SK-N-SH (cell line): ENCODE results near the gene RAB40C. TPM values are rescaled to one million over a fixed set of nuclear protein-coding genes. Genes with fewer than 3 reads are reported as not detected.

ENCODE experiments used
- CTCF ChIA-PET: fragments of 300-600, 350-600 bp; formaldehyde crosslinking; extraction: SDS; loops from one replicate; lab custom pipeline; 2021; lab: Yijun Ruan, JAX
- POLR2A ChIA-PET: fragments of 350-600 bp; sonication (Branson Sonifier 250); formaldehyde crosslinking; extraction: SDS; loops from one replicate; lab custom pipeline; 2020; ENCODE audit warnings: antibody characterized with exemption, inconsistent platforms; lab: Yijun Ruan, JAX
- DNase-seq: peaks from one replicate; pipeline ENCODE4 v3.0.0; 2012
- H2AFZ ChIP-seq: fragments of 200-600 bp; sonication (generic); 2 replicates; pipeline ENCODE4 v1.8.1; 2016; ENCODE audit warnings: antibody characterized with exemption, mild to moderate bottlenecking, low read depth
- H3F3A ChIP-seq: fragments of 200-600 bp; sonication (generic); replicated peaks from 2 replicates; pipeline ENCODE3; 2016; ENCODE audit warnings: antibody characterized with exemption, mild to moderate bottlenecking; ENCODE audit not compliant: insufficient read depth
- H3K27ac ChIP-seq, 2 experiments: fragments of 200-500 bp in 1 of 2; fragments of 200-600 bp in 1 of 2; sonication (Bioruptor generic) in 1 of 2; sonication (generic), shearing (Covaris generic) in 1 of 2; 2 replicates each; pipeline versions ENCODE4 v1.5.1 to v1.6.1; 2014 to 2016; ENCODE audit warnings: low read depth in 2 of 2, inconsistent platforms in 1 of 2, low read length in 1 of 2, mild to moderate bottlenecking in 1 of 2, mixed read lengths in 1 of 2
- H3K27me3 ChIP-seq: fragments of 200-600 bp; sonication (generic), shearing (Covaris generic); 2 replicates; pipeline ENCODE4 v1.6.1; 2016; ENCODE audit warnings: mixed run types; ENCODE audit not compliant: insufficient read depth
- H3K36me3 ChIP-seq, 2 experiments: fragments of 200-500 bp in 1 of 2; fragments of 200-600 bp in 1 of 2; sonication (Bioruptor generic) in 1 of 2; sonication (generic) in 1 of 2; replicated peaks in 1 of 2; 2 replicates each; pipeline versions ENCODE3 to v1.5.1; 2014 to 2016; ENCODE audit warnings: low read length in 1 of 2, mild to moderate bottlenecking in 1 of 2; ENCODE audit not compliant: insufficient read depth in 2 of 2, control insufficient read depth in 1 of 2
- H3K4me1 ChIP-seq, 2 experiments: fragments of 200-500 bp in 1 of 2; fragments of 200-600 bp in 1 of 2; sonication (Bioruptor generic) in 1 of 2; sonication (generic), shearing (Covaris generic) in 1 of 2; 2 replicates each; pipeline versions ENCODE4 v1.5.1 to v1.6.1; 2014 to 2016; ENCODE audit warnings: low read depth in 1 of 2, low read length in 1 of 2, mixed run types in 1 of 2; ENCODE audit not compliant: insufficient read depth in 2 of 2, control insufficient read depth in 1 of 2
- H3K4me2 ChIP-seq: fragments of 200-600 bp; sonication (generic), shearing (Covaris generic); 2 replicates; pipeline ENCODE4 v1.6.1; 2017; ENCODE audit warnings: mixed run types
- H3K4me3 ChIP-seq, 2 experiments: fragments of 200-500 bp in 1 of 2; fragments of 200-600 bp in 1 of 2; sonication (Bioruptor generic) in 1 of 2; sonication (generic), shearing (Covaris generic) in 1 of 2; 2 replicates each; pipeline versions ENCODE4 v1.5.1 to v1.8.1; 2014 to 2016; ENCODE audit warnings: low read depth in 2 of 2, inconsistent platforms in 1 of 2, low read length in 1 of 2, mild to moderate bottlenecking in 1 of 2, mixed read lengths in 1 of 2, moderate library complexity in 1 of 2
- H3K79me2 ChIP-seq: fragments of 200-600 bp; sonication (generic); 2 replicates; pipeline ENCODE4 v1.8.1; 2017; ENCODE audit warnings: mild to moderate bottlenecking; ENCODE audit not compliant: insufficient read depth
- H3K9ac ChIP-seq: fragments of 200-600 bp; sonication (generic); 2 replicates; pipeline ENCODE4 v1.6.1; 2017; ENCODE audit warnings: mixed run types
- H3K9me2 ChIP-seq: fragments of 200-600 bp; sonication (generic); 2 replicates; pipeline ENCODE4 v1.6.1; 2017; ENCODE audit warnings: mixed run types
- H3K9me3 ChIP-seq: fragments of 200-600 bp; sonication (generic); 2 replicates; pipeline ENCODE4 v1.6.1; 2017; ENCODE audit warnings: mixed run types, mild to moderate bottlenecking, moderate library complexity
- H4K20me1 ChIP-seq: fragments of 200-600 bp; sonication (generic); 2 replicates; pipeline ENCODE4 v1.6.1; 2017; ENCODE audit warnings: mild to moderate bottlenecking, mixed run types; ENCODE audit not compliant: insufficient read depth
- EP300 ChIP-seq, 2 experiments: IDR thresholded peaks; 2 replicates each; pipeline versions ENCODE4 v1.4.0 to v1.6.1; 2012; ENCODE audit warnings: borderline replicate concordance in 1 of 2, low read depth in 1 of 2, low read length in 1 of 2
- GATA2 ChIP-seq: sonication (generic); formaldehyde crosslinking; IDR thresholded peaks from 2 replicates; pipeline ENCODE4 v1.5.0; 2020; ENCODE audit warnings: mild to moderate bottlenecking, missing genetic modification reagents
- POLR2AphosphoS5 ChIP-seq: IDR thresholded peaks from 2 replicates; pipeline ENCODE4 v1.6.1; 2012; ENCODE audit warnings: low read depth, low read length
- RAD21 ChIP-seq: IDR thresholded peaks from 2 replicates; pipeline ENCODE4 v1.6.1; 2012; ENCODE audit warnings: mild to moderate bottlenecking, low read length
- RFX5 ChIP-seq: IDR thresholded peaks from 2 replicates; pipeline ENCODE4 v1.6.1; 2012; ENCODE audit warnings: mild to moderate bottlenecking, improper control_type of control experiment, low read length
- WGBS: methylation state at CpG from one replicate; pipeline ENCODE4 v1.1.6; 2017; ENCODE audit warnings: low lambda C conversion rate; 5-methylcytosine and 5-hydroxymethylcytosine counted together
- polyA plus RNA-seq, 3 experiments: library from polyadenylated mRNA; depleted of rRNA; stranded (reverse); fragments of >200 nt; gene quantifications; 2 replicates each; pipeline ENCODE4 v1.2.3, GENCODE V29; 2012
- TF ChIP-seq, protein P1 (sequence below): IDR thresholded peaks from 2 replicates; pipeline ENCODE4; 2012
- TF ChIP-seq, protein P2 (sequence below): fragments of 200-600 bp; sonication (generic); IDR thresholded peaks from 2 replicates; pipeline ENCODE4 v1.6.1; 2017; ENCODE audit warnings: antibody characterized with exemption, mild to moderate bottlenecking, moderate library complexity
- TF ChIP-seq, protein P3 (sequence below): fragments of 150-350 bp; IDR thresholded peaks from 2 replicates; pipeline ENCODE4 v1.6.1; 2016; ENCODE audit warnings: mild to moderate bottlenecking, low read depth, low read length

The RAB40C gene
- polyA plus RNA-seq, 1 of the 3 experiments (the other 2 are of a cell fraction): 13.0 TPM

DNA sequence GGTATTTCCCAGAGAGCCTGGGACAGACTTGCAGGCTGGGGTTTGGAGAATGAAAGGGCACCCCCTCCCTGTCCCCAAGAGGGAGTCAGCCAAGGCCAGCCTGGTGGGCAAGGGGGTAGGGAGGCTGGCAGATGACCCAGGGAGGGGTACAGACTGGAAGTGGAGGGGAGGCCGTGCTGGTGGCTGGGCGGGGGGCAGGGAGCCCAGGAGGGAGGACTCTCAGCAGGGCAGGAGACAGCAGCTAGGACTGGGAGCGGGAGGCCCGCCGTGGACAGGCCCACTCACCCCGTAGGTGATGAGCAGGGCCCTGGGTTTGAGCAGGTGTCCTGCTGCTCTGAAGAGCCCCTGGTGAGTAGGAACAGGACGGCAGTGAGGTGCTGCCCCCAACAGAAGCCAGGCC, 45.1 kb downstream of the RAB40C start (continued):
- no peak for TF ChIP-seq GATA2 (CRISPR knock-in tag)
- TF ChIP-seq POLR2AphosphoS5: no peak
- TF ChIP-seq EP300 (IDR thresholded peaks at IDR 0.05; ENCODE audit: borderline replicate concordance in 1 of 2, low read depth in 1 of 2, low read length in 1 of 2): no peak
- TF ChIP-seq, protein P1, sequence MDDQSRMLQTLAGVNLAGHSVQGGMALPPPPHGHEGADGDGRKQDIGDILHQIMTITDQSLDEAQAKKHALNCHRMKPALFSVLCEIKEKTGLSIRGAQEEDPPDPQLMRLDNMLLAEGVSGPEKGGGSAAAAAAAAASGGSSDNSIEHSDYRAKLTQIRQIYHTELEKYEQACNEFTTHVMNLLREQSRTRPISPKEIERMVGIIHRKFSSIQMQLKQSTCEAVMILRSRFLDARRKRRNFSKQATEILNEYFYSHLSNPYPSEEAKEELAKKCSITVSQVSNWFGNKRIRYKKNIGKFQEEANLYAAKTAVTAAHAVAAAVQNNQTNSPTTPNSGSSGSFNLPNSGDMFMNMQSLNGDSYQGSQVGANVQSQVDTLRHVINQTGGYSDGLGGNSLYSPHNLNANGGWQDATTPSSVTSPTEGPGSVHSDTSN: no peak
- TF ChIP-seq RFX5: no peak
- TF ChIP-seq RAD21: no peak

DNA sequence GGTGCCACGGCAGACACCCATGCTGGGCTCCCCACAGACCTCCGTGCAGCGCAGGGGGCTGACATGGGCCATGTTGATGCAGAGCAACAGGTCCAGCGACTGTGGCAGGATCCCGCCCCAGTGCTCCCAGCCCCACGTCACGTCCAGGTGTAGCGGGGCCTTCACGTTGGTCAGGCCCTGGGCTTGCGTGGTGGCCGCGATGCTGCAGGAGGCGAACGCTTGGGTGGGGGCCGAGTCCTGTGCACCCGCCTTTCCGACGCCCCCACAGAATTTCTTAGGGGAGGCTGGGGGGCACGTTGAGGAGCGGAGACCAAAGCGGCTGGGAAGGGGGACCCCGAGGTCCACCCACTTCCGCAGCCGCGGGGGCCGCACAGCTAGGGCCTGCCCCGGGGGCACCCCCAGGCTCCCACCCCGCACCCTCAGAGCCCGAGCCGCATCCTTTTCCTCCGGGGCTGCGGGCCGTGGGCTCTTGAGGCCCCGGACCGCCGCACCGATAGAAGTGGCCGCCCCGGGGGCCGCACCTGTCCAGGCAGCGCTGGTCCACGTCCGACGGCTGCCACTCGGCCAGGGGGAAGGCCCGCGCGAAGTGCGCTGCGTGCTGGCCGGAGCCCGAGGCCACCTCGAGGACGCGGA, 45.8 kb downstream of the RAB40C start:
- peak overlapping the region; percentile 78 to 87 for H3K4me3 ChIP-seq
- no peak for DNase-seq
- H3K9me2 ChIP-seq: no peaks in the 10 kb centered on the region
- peaks cover 12% of the 10 kb centered on the region; the same call in 1 of the 2 replicates for H3K79me2 ChIP-seq
- no peaks in the 10 kb centered on the region for H3K9me3 ChIP-seq
- H3K27ac ChIP-seq: peak overlapping the region; percentile 94 to 98; a peak in 3 of 4 replicates
- 0% methylated on average over 3 of the region's 55 CpGs for WGBS
- ChIA-PET CTCF (interaction anchor here (0.9 to 2.2 kb wide), 8 partner anchors 8 to 1570 kb away, joined by 3 to 11 read pairs (median 4); partner anchors contain the start of genes JMJD8, MLST8, WDR24 and WDR90), POLR2A (interaction anchor here (0.7 to 1.6 kb wide), 6 partner anchors 11 to 109 kb away, joined by 3 to 5 read pairs (median 4); partner anchors contain the start of genes ANTKMT, CAPN15 and WDR90)
- H3K36me3 ChIP-seq: peaks cover 0 to 16% of the 10 kb centered on the region in 2 experiments
- no peaks in the 10 kb centered on the region; the same call in 1 of the 2 replicates for H4K20me1 ChIP-seq
- peaks cover 13% of the 10 kb centered on the region for H3F3A ChIP-seq
- 0 out of 4 replicates have a peak, but pooled peaks of 1 of the 2 experiments have one; percentile 6 for TF ChIP-seq EP300 (IDR thresholded peaks at IDR 0.05; ENCODE audit: borderline replicate concordance in 1 of 2, low read depth in 1 of 2, low read length in 1 of 2)
- TF ChIP-seq, protein P2, sequence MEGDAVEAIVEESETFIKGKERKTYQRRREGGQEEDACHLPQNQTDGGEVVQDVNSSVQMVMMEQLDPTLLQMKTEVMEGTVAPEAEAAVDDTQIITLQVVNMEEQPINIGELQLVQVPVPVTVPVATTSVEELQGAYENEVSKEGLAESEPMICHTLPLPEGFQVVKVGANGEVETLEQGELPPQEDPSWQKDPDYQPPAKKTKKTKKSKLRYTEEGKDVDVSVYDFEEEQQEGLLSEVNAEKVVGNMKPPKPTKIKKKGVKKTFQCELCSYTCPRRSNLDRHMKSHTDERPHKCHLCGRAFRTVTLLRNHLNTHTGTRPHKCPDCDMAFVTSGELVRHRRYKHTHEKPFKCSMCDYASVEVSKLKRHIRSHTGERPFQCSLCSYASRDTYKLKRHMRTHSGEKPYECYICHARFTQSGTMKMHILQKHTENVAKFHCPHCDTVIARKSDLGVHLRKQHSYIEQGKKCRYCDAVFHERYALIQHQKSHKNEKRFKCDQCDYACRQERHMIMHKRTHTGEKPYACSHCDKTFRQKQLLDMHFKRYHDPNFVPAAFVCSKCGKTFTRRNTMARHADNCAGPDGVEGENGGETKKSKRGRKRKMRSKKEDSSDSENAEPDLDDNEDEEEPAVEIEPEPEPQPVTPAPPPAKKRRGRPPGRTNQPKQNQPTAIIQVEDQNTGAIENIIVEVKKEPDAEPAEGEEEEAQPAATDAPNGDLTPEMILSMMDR: no peak
- TF ChIP-seq, protein P3, sequence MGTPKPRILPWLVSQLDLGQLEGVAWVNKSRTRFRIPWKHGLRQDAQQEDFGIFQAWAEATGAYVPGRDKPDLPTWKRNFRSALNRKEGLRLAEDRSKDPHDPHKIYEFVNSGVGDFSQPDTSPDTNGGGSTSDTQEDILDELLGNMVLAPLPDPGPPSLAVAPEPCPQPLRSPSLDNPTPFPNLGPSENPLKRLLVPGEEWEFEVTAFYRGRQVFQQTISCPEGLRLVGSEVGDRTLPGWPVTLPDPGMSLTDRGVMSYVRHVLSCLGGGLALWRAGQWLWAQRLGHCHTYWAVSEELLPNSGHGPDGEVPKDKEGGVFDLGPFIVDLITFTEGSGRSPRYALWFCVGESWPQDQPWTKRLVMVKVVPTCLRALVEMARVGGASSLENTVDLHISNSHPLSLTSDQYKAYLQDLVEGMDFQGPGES: no peak
- TF ChIP-seq RAD21: no peak
- TF ChIP-seq, protein P1: no peak
- H3K9ac ChIP-seq: peak overlapping the region; percentile 90
- peaks cover 0 to 34% of the 10 kb centered on the region in 2 experiments; a peak in 1 of 4 replicates for H3K4me1 ChIP-seq
- H3K27me3 ChIP-seq: no peaks in the 10 kb centered on the region
- peak overlapping the region; percentile 90 for H3K4me2 ChIP-seq
- H2AFZ ChIP-seq: no peak overlapping the region
